Loucy (cell line): ENCODE data around the gene FRMD5.

Experiments
- EZH2phosphoT487 ChIP-seq: fragments of 200-600 bp; IDR thresholded peaks from 2 replicates; pipeline ENCODE4 v1.6.1; 2018; ENCODE audit warnings: antibody characterized with exemption, mild to moderate bottlenecking, moderate library complexity, borderline replicate concordance
- TF ChIP-seq, protein P1 (sequence below): fragments of 200-600 bp; sonication (generic); conservative IDR thresholded peaks from 2 replicates; pipeline ENCODE4 v1.5.1; 2014; ENCODE audit warnings: mild to moderate bottlenecking, antibody characterized with exemption, low read length

DNA sequence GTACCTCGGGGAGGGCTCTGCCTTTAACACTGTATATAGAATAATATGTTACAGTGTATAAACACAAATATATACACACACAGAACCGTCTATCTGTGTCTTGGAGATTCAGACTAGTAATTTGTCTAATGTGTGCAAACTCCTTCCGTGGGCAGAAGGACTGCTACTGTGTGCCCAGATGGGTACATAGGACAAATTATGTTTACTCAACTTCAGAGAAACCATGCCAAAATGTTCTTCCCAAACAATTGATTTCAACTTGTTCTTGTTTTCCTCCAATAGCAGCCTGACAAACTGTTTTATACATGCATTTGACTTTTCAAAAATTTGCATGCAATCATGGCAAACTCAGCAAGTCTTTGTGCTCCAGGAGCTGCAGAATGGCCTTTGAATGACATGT, 97.5 kb downstream of the FRMD5 start:
- TF ChIP-seq, protein P1, sequence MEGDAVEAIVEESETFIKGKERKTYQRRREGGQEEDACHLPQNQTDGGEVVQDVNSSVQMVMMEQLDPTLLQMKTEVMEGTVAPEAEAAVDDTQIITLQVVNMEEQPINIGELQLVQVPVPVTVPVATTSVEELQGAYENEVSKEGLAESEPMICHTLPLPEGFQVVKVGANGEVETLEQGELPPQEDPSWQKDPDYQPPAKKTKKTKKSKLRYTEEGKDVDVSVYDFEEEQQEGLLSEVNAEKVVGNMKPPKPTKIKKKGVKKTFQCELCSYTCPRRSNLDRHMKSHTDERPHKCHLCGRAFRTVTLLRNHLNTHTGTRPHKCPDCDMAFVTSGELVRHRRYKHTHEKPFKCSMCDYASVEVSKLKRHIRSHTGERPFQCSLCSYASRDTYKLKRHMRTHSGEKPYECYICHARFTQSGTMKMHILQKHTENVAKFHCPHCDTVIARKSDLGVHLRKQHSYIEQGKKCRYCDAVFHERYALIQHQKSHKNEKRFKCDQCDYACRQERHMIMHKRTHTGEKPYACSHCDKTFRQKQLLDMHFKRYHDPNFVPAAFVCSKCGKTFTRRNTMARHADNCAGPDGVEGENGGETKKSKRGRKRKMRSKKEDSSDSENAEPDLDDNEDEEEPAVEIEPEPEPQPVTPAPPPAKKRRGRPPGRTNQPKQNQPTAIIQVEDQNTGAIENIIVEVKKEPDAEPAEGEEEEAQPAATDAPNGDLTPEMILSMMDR = no peak
- no peak for TF ChIP-seq EZH2phosphoT487
